HG02571 (cell line): ENCODE measurements around the gene LMOD2.

Experiments
- ATAC-seq: cut with Tn5 transposase; IDR thresholded peaks from one replicate; pipeline ENCODE4 v1.9.1; 2021; ENCODE audit warnings: mild to moderate bottlenecking, moderate library complexity; ENCODE audit not compliant: unreplicated experiment

Gene LMOD2

GRCh38 chr7:123669485-123669884 is 13.8 kb downstream of the LMOD2 start:
- no peak for ATAC-seq

GRCh38 chr7:123673137-123673732 is 17.6 kb downstream of the LMOD2 start:
- no peak for ATAC-seq

- no peak for ATAC-seq
Observed at GRCh38 chr7:123673752-123674398, 18.2 kb downstream of the LMOD2 start.

- no peak for ATAC-seq
Observed at GRCh38 chr7:123674399-123675180, 18.9 kb downstream of the LMOD2 start.

GRCh38 chr7:123675181-123675473 is 19.5 kb downstream of the LMOD2 start:
- ATAC-seq, result no peak

DNA sequence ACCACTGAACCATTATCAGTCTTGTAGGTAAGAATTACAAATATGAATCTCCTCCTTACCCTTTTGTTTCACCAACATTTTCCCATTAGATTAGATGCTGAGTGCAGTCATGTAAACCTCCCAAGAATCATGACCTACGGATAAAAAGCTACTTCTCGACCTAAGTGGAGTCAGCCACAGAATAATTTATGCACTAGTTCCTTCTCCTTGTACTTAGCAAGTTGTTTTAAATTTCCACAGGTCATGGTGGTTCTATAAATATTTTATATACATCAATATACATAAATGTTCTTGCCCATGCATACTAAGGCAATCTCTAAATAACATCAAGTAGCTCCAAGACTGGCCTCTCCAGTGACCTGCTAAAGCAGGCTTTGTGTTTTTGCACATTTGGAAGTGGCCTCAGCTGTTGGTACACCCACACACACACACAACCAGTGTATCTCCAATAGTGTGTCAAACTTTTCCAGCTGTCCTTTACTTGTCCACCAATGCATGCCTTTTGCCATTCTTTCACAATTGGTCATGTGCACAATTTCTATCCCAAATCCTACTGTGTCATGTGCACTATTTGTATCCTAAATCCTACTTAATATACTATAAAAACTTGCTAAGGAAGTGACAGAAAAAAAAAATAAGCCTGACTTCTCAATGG is 21.5 kb downstream of the LMOD2 start:
- ATAC-seq, result no peak

DNA sequence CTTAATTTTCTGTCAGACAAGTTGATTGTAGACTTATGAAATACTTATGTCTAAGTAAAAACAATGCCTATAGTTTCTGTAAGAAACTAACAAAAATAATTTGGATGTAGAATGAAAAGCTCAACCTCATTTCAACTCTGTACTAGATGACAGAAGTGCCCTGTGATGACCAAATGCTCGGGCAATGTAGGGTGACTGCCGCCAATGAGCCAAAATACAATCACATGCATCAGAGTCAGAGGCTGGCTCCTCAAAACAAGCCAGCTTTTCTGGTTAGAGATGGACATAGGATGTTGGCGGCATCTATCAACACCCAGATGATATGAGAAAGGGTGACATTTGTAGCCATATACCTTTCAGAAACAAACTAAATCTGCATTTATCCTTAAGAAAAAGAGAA is 23.9 kb downstream of the LMOD2 start:
- no peak for ATAC-seq

GRCh38 chr7:123680580-123680979 is 24.9 kb downstream of the LMOD2 start:
- no peak for ATAC-seq

- ATAC-seq, result no peak
Observed at GRCh38 chr7:123681561-123681960, 25.9 kb downstream of the LMOD2 start.

GRCh38 chr7:123682690-123683089 is 27.0 kb downstream of the LMOD2 start:
- no peak for ATAC-seq

DNA sequence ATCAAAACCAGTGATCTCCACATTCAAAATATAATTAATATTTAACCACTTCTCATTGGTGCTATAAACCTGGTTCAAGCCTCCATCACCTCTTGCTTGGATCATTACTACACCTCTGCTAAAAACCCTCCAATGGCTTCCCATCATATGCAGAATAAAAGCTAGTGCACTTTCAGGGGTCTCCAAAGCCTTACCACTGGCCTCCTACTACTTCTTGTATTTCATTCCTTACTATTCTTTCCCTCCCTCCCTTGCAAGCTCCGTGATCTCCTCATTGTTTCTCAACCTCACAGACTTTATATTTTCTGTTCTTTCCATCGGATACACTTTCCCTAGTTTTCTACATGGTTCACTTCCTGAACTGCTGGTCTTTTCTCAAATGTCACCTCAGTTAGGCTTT is 31.5 kb downstream of the LMOD2 start:
- ATAC-seq, result no peak

DNA sequence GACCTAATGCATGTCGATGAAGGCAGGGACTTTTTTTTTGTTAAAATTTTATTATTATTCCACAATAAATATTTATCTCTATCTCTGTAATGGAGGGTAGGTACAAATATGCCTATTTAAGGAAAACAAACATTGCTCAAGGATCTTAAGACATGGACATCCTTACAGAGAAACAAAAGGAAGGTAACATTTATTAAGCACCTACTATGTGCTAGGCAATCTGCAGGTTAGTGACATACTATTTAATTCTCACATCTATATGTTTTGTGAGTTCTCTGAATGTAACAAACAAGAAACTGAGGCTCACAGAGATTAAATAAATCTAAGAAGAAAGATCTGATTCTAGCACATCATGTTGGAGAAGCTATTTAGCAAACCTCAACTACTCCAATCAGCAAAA is 32.1 kb downstream of the LMOD2 start:
- no peak for ATAC-seq

GRCh38 chr7:123689250-123689649 is 33.6 kb downstream of the LMOD2 start:
- no peak for ATAC-seq

- ATAC-seq, result no peak
Observed at GRCh38 chr7:123690550-123690949, 34.9 kb downstream of the LMOD2 start.

GRCh38 chr7:123692471-123692877 is 36.8 kb downstream of the LMOD2 start:
- ATAC-seq, result no peak

- no peak for ATAC-seq
Observed at GRCh38 chr7:123695944-123696677, 40.4 kb downstream of the LMOD2 start.

GRCh38 chr7:123705211-123705901 is 49.7 kb downstream of the LMOD2 start:
- ATAC-seq, result no peak

GRCh38 chr7:123709525-123709924 is 53.9 kb downstream of the LMOD2 start:
- ATAC-seq, result no peak

DNA sequence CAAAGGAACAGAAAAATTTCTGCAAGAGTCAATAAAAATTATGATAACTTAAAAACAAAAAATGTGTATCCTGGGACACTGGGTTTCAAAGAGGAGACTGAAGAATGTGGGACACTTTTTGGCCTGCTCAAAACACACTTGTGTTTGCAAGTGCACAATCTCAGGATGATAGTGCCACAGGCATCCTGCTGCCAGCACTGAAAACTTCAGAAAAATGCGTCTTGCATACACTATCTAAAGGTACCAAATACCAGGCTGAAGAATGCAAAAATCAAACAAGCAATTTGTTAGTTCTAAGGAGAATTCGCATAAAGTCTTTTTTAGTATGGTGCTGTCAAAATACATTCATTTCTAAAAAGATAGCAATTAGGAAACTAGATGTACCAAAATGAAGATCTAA is 55.0 kb downstream of the LMOD2 start:
- ATAC-seq, result no peak

GRCh38 chr7:123711832-123712293 is 56.2 kb downstream of the LMOD2 start:
- no peak for ATAC-seq
